NT2/D1 (cell line): Measurements from ENCODE around the gene CCDC83.

Experiments
- DNase-seq: peaks from one replicate; pipeline ENCODE4 v3.0.0-alpha.2; 2011; ENCODE audit warnings: low read depth, low spot score
- H3K27me3 ChIP-seq: 2 replicates; pipeline ENCODE4 v1.6.0; 2011; ENCODE audit warnings: mild to moderate bottlenecking; ENCODE audit not compliant: insufficient read length, insufficient read depth
- H3K36me3 ChIP-seq: 2 replicates; pipeline ENCODE4 v1.6.1; 2011; ENCODE audit warnings: mild to moderate bottlenecking, low read length, mixed read lengths; ENCODE audit not compliant: insufficient read depth, insufficient read length
- H3K4me1 ChIP-seq: 2 replicates; pipeline ENCODE4 v1.5.1; 2011; ENCODE audit not compliant: insufficient read depth, insufficient read length
- H3K4me3 ChIP-seq: 2 replicates; pipeline ENCODE4 v1.5.1; 2011; ENCODE audit warnings: low read depth; ENCODE audit not compliant: insufficient read length
- H3K9ac ChIP-seq: 2 replicates; pipeline ENCODE4 v1.6.0; 2011; ENCODE audit warnings: low read depth; ENCODE audit not compliant: insufficient read length
- H3K9me3 ChIP-seq: 2 replicates; pipeline ENCODE4 v1.5.1; 2011; ENCODE audit warnings: mild to moderate bottlenecking, low read length; ENCODE audit not compliant: insufficient read depth
- SUZ12 ChIP-seq: IDR thresholded peaks from 2 replicates; pipeline ENCODE4 v1.6.1; 2011; ENCODE audit not compliant: insufficient read length, insufficient read depth; ENCODE audit errors: extremely low read depth
- YY1 ChIP-seq: IDR thresholded peaks from 2 replicates; pipeline ENCODE4 v1.6.1; 2011; ENCODE audit not compliant: insufficient read length, insufficient read depth
- ZNF274 ChIP-seq: IDR thresholded peaks from 2 replicates; pipeline ENCODE4 v1.6.1; 2011; ENCODE audit warnings: mild to moderate bottlenecking, low read depth, low read length

The CCDC83 gene

GRCh38 chr11:85855341-85855656 lies at the start of gene CCDC83:
Gene CCDC83, plus strand, starts transcription at chr11:85855383. Its CDS starts 9,741 bp downstream, at chr11:85865124.
- H3K4me1 ChIP-seq: no peaks in the 10 kb centered on the region
- peaks cover 18% of the 10 kb centered on the region; the same call in 1 of the 2 replicates for H3K9me3 ChIP-seq
- TF ChIP-seq YY1 (no peak), ZNF274 (no peak), SUZ12 (no peak)
- H3K9ac ChIP-seq: peak within 1 kb of the TSS; percentile 73
- no peaks in the 10 kb centered on the region for H3K36me3 ChIP-seq
- DNase-seq: no peak
- H3K4me3 ChIP-seq: peak within 1 kb of the TSS; percentile 39
- no peaks in the 10 kb centered on the region for H3K27me3 ChIP-seq

GRCh38 chr11:85805387-85805786 lies 49.8 kb upstream of the CCDC83 start:
- Histone ChIP-seq H3K9ac (no peak overlapping the region), H3K36me3 (no peaks in the 10 kb centered on the region), H3K9me3 (no peaks in the 10 kb centered on the region), H3K27me3 (peaks cover 10% of the 10 kb centered on the region), H3K4me3 (no peak overlapping the region), H3K4me1 (no peaks in the 10 kb centered on the region)
- DNase-seq: no peak
- TF ChIP-seq SUZ12 (no peak), ZNF274 (no peak), YY1 (no peak)

GRCh38 chr11:85806016-85806415 lies 49.2 kb upstream of the CCDC83 start:
- Histone ChIP-seq H3K27me3 (peaks cover 15% of the 10 kb centered on the region), H3K4me1 (no peaks in the 10 kb centered on the region), H3K36me3 (no peaks in the 10 kb centered on the region), H3K4me3 (no peak overlapping the region), H3K9ac (no peak overlapping the region), H3K9me3 (no peaks in the 10 kb centered on the region)
- TF ChIP-seq ZNF274: no peak
- TF ChIP-seq YY1: no peak
- no peak for TF ChIP-seq SUZ12
- no peak for DNase-seq

GRCh38 chr11:85806876-85807275 lies 48.3 kb upstream of the CCDC83 start:
- no peak overlapping the region for H3K4me3 ChIP-seq
- no peak for TF ChIP-seq SUZ12
- TF ChIP-seq YY1: no peak
- TF ChIP-seq ZNF274: no peak
- peaks cover 20% of the 10 kb centered on the region for H3K27me3 ChIP-seq
- no peaks in the 10 kb centered on the region for H3K4me1 ChIP-seq
- H3K9ac ChIP-seq: no peak overlapping the region
- H3K36me3 ChIP-seq: no peaks in the 10 kb centered on the region
- no peak for DNase-seq
- H3K9me3 ChIP-seq: no peaks in the 10 kb centered on the region

- Histone ChIP-seq H3K36me3 (no peaks in the 10 kb centered on the region), H3K27me3 (peaks cover 35% of the 10 kb centered on the region), H3K9ac (no peak overlapping the region), H3K4me1 (no peaks in the 10 kb centered on the region), H3K9me3 (no peaks in the 10 kb centered on the region), H3K4me3 (no peak overlapping the region)
- TF ChIP-seq YY1 (no peak), ZNF274 (no peak), SUZ12 (no peak)
- DNase-seq: no peak
These were observed 46.0 kb upstream of the CCDC83 start for GRCh38 chr11:85809191-85809590.

- TF ChIP-seq ZNF274: no peak
- no peak for TF ChIP-seq SUZ12
- no peak for TF ChIP-seq YY1
- peaks cover 35% of the 10 kb centered on the region for H3K27me3 ChIP-seq
- H3K4me1 ChIP-seq: no peaks in the 10 kb centered on the region
- no peak overlapping the region for H3K9ac ChIP-seq
- no peaks in the 10 kb centered on the region for H3K9me3 ChIP-seq
- DNase-seq: peak; percentile 22
- peak overlapping the region; percentile 67 for H3K4me3 ChIP-seq
- no peaks in the 10 kb centered on the region for H3K36me3 ChIP-seq
These were observed 45.3 kb upstream of the CCDC83 start for GRCh38 chr11:85809863-85810262.

- Histone ChIP-seq H3K9me3 (no peaks in the 10 kb centered on the region), H3K27me3 (peaks cover 35% of the 10 kb centered on the region), H3K4me1 (no peaks in the 10 kb centered on the region), H3K9ac (peak overlapping the region; percentile 61), H3K36me3 (no peaks in the 10 kb centered on the region), H3K4me3 (peak overlapping the region; percentile 67)
- no peak for TF ChIP-seq ZNF274
- no peak for DNase-seq
These were observed 44.7 kb upstream of the CCDC83 start for GRCh38 chr11:85810521-85810870.

GRCh38 chr11:85810871-85811611 lies 44.1 kb upstream of the CCDC83 start, which contains the start of gene SYTL2:
Gene SYTL2, minus strand, starts transcription at chr11:85811141. Its CDS starts 53,416 bp downstream, at chr11:85757725.
- H3K4me1 ChIP-seq: no peaks in the 10 kb centered on the region
- H3K4me3 ChIP-seq: peak within 1 kb of the TSS; percentile 67
- H3K9ac ChIP-seq: peak within 1 kb of the TSS; percentile 61
- no peaks in the 10 kb centered on the region for H3K36me3 ChIP-seq
- H3K9me3 ChIP-seq: no peaks in the 10 kb centered on the region
- TF ChIP-seq YY1: no peak
- TF ChIP-seq SUZ12: no peak
- TF ChIP-seq ZNF274: no peak
- peak; percentile 51 for DNase-seq
- peaks cover 35% of the 10 kb centered on the region for H3K27me3 ChIP-seq
